HepG2 (cell line): ENCODE results near the gene MAP2K7. TPM values are rescaled to one million over a fixed set of nuclear protein-coding genes. Genes with fewer than 3 reads are reported as not detected.
"Not testable (repeated sequence)": the region's sequence is repeated elsewhere in the genome, so short reads cannot be mapped to it uniquely, and the experiment has no call there.

ENCODE experiments used
- ATAC-seq: fragments of 200-7000 bp; cut with Tn5 transposase; 3 replicates; pipeline ENCODE4 v1.9.1; 2020; ENCODE audit warnings: mild to moderate bottlenecking, moderate library complexity
- BruUV-seq: library from RNA; stranded (reverse); fragments of 400-500 nt; replicated peaks from 2 replicates; lab custom pipeline; 2021; lab: Mats Ljungman, UMichigan
- CTCF ChIA-PET: fragments of 300-600 bp; formaldehyde crosslinking; extraction: SDS; loops from one replicate; lab custom pipeline; 2021; ENCODE audit warnings: low total read pairs, inconsistent platforms, low intra/inter-chr PET ratio; lab: Yijun Ruan, JAX
- POLR2A ChIA-PET: fragments of 350-600 bp; sonication (Branson Sonifier 250); formaldehyde crosslinking; loops from one replicate; lab custom pipeline; 2020; ENCODE audit warnings: antibody characterized with exemption, inconsistent platforms; lab: Yijun Ruan, JAX
- DNase-seq: peaks from one replicate; pipeline ENCODE4 v3.0.0-alpha.2; 2015; ENCODE audit warnings: low spot score
- FAIRE-seq: peaks from 3 replicates; lab custom pipeline; 2011; peaks lifted over from hg19 to GRCh38; lab: Jason Lieb, UNC
- H2AFZ ChIP-seq: one replicate; pipeline ENCODE4 v1.6.1; 2011; ENCODE audit warnings: low read length, inconsistent platforms
- H3K27ac ChIP-seq: fragments of 300-600 bp; 3 replicates; pipeline ENCODE4 v1.8.0; 2011; ENCODE audit warnings: mixed run types, mild to moderate bottlenecking, mixed read lengths, low read length, inconsistent platforms; ENCODE audit not compliant: insufficient read depth; ENCODE audit errors: extremely low read length
- H3K27me3 ChIP-seq, 2 experiments: fragments of 200-600 bp in 1 of 2; 2 replicates in 1 of 2; 3 replicates in 1 of 2; pipeline versions ENCODE4 v1.6.0 to v1.8.0; 2011; ENCODE audit warnings: low read length in 2 of 2, mild to moderate bottlenecking in 2 of 2, moderate library complexity in 2 of 2, inconsistent platforms in 1 of 2; ENCODE audit not compliant: insufficient read depth in 2 of 2, control insufficient read depth in 1 of 2
- H3K36me3 ChIP-seq, 2 experiments: fragments of 200-600 bp in 1 of 2; replicated peaks in 1 of 2; 2 replicates in 1 of 2; 3 replicates in 1 of 2; pipeline versions ENCODE4 v1.5.1 to v1.8.0; 2011; ENCODE audit warnings: low read length in 2 of 2, inconsistent platforms in 1 of 2; ENCODE audit not compliant: insufficient read depth in 2 of 2, control insufficient read depth in 1 of 2
- H3K4me1 ChIP-seq: 2 replicates; pipeline ENCODE4 v1.5.1; 2012; ENCODE audit warnings: low read length, inconsistent platforms; ENCODE audit not compliant: insufficient read depth
- H3K4me2 ChIP-seq: 2 replicates; pipeline ENCODE4 v1.6.0; 2011; ENCODE audit warnings: low read depth, low read length, inconsistent platforms
- H3K4me3 ChIP-seq, 3 experiments: fragments of 200-600 bp in 1 of 3; sonication (generic), shearing (Covaris generic) in 1 of 3; replicated peaks in 1 of 3; 2 replicates each; pipeline ENCODE4 v1.5.1; 2011 to 2016; ENCODE audit warnings: low read length in 3 of 3, inconsistent platforms in 2 of 3, low read depth in 2 of 3, mild to moderate bottlenecking in 2 of 3, control low read depth in 1 of 3, mixed read lengths in 1 of 3; ENCODE audit not compliant: insufficient read depth in 1 of 3
- H3K79me2 ChIP-seq: one replicate; pipeline ENCODE4 v1.6.1; 2011; ENCODE audit warnings: low read length, inconsistent platforms; ENCODE audit not compliant: insufficient read depth
- H3K9ac ChIP-seq: 2 replicates; pipeline ENCODE4 v1.6.0; 2011; ENCODE audit warnings: mild to moderate bottlenecking, low read depth, low read length, inconsistent platforms; ENCODE audit not compliant: insufficient read depth
- H3K9me3 ChIP-seq: 2 replicates; pipeline ENCODE4 v1.5.1; 2012; ENCODE audit warnings: mild to moderate bottlenecking, low read length
- H4K20me1 ChIP-seq: 2 replicates; pipeline ENCODE4 v1.6.0; 2011; ENCODE audit warnings: inconsistent platforms, mild to moderate bottlenecking, low read length, moderate library complexity; ENCODE audit not compliant: insufficient read depth
- ATF1 ChIP-seq: IDR thresholded peaks from 2 replicates; pipeline ENCODE4 v1.6.1; 2016; ENCODE audit warnings: mild to moderate bottlenecking, control low read depth
- HNRNPL ChIP-seq: fragments of 200-400 bp; formaldehyde crosslinking; IDR thresholded peaks from 2 replicates; pipeline ENCODE4 v1.6.1; 2017; ENCODE audit warnings: mild to moderate bottlenecking, low read depth, low read length
- MLX ChIP-seq: IDR thresholded peaks from 2 replicates; pipeline ENCODE4 v1.6.1; 2016
- SMAD3 ChIP-seq: sonication (generic); formaldehyde crosslinking; IDR thresholded peaks from 2 replicates; pipeline ENCODE4 v1.4.0; 2020; ENCODE audit warnings: missing genetic modification reagents
- ZBTB38 ChIP-seq: sonication (generic); formaldehyde crosslinking; IDR thresholded peaks from 2 replicates; pipeline ENCODE4 v1.5.1; 2020; ENCODE audit warnings: mild to moderate bottlenecking, missing genetic modification reagents
- WGBS: methylation state at CpG from one replicate; pipeline ENCODE4 v1.1.6; 2017; ENCODE audit warnings: low lambda C conversion rate; 5-methylcytosine and 5-hydroxymethylcytosine counted together
- in situ Hi-C: cut with HindIII; loops from 2 replicates; pipeline ENCODE4 v1.10.0; 2017; ENCODE audit warnings: low pct_unique_long_range_greater_than_20kb; ENCODE audit not compliant: extremely low pct_ligation_motif_present
- intact Hi-C: fragments of 100-400 bp; cut with micrococcal nuclease; formaldehyde crosslinking; loops from one replicate; pipeline ENCODE4 v1.10.0; 2022; ENCODE audit not compliant: unreplicated experiment
- polyA plus RNA-seq, 8 experiments: library from polyadenylated mRNA; depleted of rRNA in 3 of 8; stranded (reverse) in 7 of 8; unstranded in 1 of 8; fragments of >200 nt; fragmentation: Illumina TruSeq in 4 of 8; extraction: Trizol in 4 of 8; gene quantifications; 2 replicates each; pipeline versions ENCODE4 v1.2.1 to v1.2.3, GENCODE V29; 2011 to 2016; ENCODE audit warnings: low read depth in 4 of 8, missing spikeins in 1 of 8, mixed read lengths in 1 of 8; ENCODE audit not compliant: insufficient read depth in 1 of 8
- total RNA-seq, 5 experiments: library from RNA; depleted of rRNA; stranded (reverse); fragments of >200 nt; fragmentation: Illumina TruSeq; extraction: Trizol; gene quantifications; 2 replicates each; pipeline ENCODE4 v1.2.3, GENCODE V29; 2016; ENCODE audit warnings: low read depth in 1 of 5
- TF ChIP-seq, protein P1 (sequence below): sonication (generic); formaldehyde crosslinking; IDR thresholded peaks from 2 replicates; pipeline ENCODE4 v1.5.1; 2020; ENCODE audit warnings: mild to moderate bottlenecking, missing genetic modification reagents, moderate library complexity
- TF ChIP-seq, protein P2 (sequence below): sonication (generic); formaldehyde crosslinking; conservative IDR thresholded peaks from 2 replicates; pipeline ENCODE4 v1.4.0; 2020; ENCODE audit warnings: missing genetic modification reagents

The MAP2K7 gene
- total and polyA plus RNA-seq, 2 of the 13 experiments (the other 11 are each of a cell fraction or from before 2014, with no cell fraction given) = 9.0 to 10.8 TPM

DNA sequence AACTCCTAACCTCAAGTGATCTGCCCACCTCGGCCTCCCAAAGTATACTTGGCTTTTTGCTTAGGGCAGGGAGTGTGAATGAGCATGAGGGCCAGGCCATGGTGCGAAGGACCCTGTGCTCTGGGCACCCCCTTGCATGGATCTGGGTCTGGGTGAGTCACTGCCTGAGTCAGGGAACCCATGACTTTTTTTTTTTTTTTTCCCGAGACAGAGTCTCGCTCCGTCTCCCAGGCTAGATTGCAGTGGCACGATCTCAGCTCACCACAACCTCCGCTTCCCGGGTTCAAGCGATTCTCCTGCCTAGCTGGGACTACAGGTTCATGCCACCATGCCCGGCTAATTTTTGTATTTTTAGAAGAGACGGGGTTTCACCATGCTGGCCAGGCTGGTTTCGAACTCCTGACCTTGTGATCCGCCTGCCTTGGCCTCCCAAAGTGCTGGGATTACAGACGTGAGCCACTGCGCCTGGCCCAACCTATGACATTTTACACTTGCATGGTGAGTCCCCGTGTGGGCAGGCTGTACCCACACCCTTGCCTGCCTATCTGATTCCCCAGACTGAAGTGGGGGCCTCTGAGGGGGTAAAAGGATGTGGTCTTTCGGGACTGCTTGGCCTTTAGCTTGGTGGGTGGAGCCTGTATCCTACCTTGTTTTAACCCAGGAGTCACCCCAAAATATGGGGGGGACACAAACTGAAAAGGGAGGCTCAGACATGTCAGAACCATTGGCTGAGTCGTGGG, 10.1 kb upstream of the MAP2K7 start:
- H3K9me3 ChIP-seq, FAIRE-seq, in situ Hi-C loops: not testable (repeated sequence)
- WGBS = 96% methylated on average over 15 of the region's 18 CpGs
- H3K27ac ChIP-seq = peak overlapping the region; percentile 28
- TF ChIP-seq ZBTB38 (CRISPR knock-in tag) = peak; percentile 35; the same call in 1 of the 2 replicates
- TF ChIP-seq, all 625 proteins: peak for 1; not testable (repeated sequence) for 624
- H4K20me1 ChIP-seq, H3K36me3 ChIP-seq, intact Hi-C loops, H3K4me2 ChIP-seq, DNase-seq, ATAC-seq, H3K4me3 ChIP-seq, BruUV-seq, H3K27me3 ChIP-seq, CTCF ChIA-PET, H3K9ac ChIP-seq, H2AFZ ChIP-seq, H3K79me2 ChIP-seq: not testable (repeated sequence)
- H3K4me1 ChIP-seq = peaks cover 80% of the 10 kb centered on the region
- POLR2A ChIA-PET = interaction anchor here (0.9 to 2.4 kb wide), 2 partner anchors 10 to 25 kb away, joined by 4 to 15 read pairs; partner anchors contain the start of gene MAP2K7

- Histone ChIP-seq H3K9ac (no peak overlapping the region), H3K4me1 (peaks cover 69% of the 10 kb centered on the region), H3K27ac (peak overlapping the region; percentile 11), H3K36me3 (peaks cover 5% of the 10 kb centered on the region in 2 experiments; a peak in 2 of 5 replicates), H3K9me3 (no peaks in the 10 kb centered on the region), H3K27me3 (no peaks in the 10 kb centered on the region), H3K4me3 (no peak overlapping the region), H4K20me1 (no peaks in the 10 kb centered on the region), H3K4me2 (no peak overlapping the region), H3K79me2 (peaks cover 3% of the 10 kb centered on the region), H2AFZ (no peak overlapping the region)
- POLR2A ChIA-PET = interaction anchor here (0.9 kb wide), 1 partner anchor 9 kb away, joined by 4 read pairs; the partner anchor contains the start of gene MAP2K7
- in situ Hi-C loops (no loop called here), intact Hi-C loops (no loop called here)
- DNase-seq (no peak), ATAC-seq (no peak; the same call in 2 of the 3 replicates), FAIRE-seq (no peak)
- CTCF ChIA-PET = no interaction called here
- WGBS = 88% methylated on average over 5 of the region's 18 CpGs
- no TSS peak for BruUV-seq
- TF ChIP-seq SMAD3 (CRISPR knock-in tag) = no peak
- no peak for TF ChIP-seq HNRNPL
- no peak for TF ChIP-seq ATF1 (CRISPR knock-in tag)
- TF ChIP-seq, protein P1, sequence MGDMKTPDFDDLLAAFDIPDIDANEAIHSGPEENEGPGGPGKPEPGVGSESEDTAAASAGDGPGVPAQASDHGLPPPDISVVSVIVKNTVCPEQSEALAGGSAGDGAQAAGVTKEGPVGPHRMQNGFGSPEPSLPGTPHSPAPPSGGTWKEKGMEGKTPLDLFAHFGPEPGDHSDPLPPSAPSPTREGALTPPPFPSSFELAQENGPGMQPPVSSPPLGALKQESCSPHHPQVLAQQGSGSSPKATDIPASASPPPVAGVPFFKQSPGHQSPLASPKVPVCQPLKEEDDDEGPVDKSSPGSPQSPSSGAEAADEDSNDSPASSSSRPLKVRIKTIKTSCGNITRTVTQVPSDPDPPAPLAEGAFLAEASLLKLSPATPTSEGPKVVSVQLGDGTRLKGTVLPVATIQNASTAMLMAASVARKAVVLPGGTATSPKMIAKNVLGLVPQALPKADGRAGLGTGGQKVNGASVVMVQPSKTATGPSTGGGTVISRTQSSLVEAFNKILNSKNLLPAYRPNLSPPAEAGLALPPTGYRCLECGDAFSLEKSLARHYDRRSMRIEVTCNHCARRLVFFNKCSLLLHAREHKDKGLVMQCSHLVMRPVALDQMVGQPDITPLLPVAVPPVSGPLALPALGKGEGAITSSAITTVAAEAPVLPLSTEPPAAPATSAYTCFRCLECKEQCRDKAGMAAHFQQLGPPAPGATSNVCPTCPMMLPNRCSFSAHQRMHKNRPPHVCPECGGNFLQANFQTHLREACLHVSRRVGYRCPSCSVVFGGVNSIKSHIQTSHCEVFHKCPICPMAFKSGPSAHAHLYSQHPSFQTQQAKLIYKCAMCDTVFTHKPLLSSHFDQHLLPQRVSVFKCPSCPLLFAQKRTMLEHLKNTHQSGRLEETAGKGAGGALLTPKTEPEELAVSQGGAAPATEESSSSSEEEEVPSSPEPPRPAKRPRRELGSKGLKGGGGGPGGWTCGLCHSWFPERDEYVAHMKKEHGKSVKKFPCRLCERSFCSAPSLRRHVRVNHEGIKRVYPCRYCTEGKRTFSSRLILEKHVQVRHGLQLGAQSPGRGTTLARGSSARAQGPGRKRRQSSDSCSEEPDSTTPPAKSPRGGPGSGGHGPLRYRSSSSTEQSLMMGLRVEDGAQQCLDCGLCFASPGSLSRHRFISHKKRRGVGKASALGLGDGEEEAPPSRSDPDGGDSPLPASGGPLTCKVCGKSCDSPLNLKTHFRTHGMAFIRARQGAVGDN (CRISPR knock-in tag) = 0 out of 2 replicates have a peak, but pooled peaks have one; percentile 21
- no peak for TF ChIP-seq MLX
- TF ChIP-seq, protein P2, sequence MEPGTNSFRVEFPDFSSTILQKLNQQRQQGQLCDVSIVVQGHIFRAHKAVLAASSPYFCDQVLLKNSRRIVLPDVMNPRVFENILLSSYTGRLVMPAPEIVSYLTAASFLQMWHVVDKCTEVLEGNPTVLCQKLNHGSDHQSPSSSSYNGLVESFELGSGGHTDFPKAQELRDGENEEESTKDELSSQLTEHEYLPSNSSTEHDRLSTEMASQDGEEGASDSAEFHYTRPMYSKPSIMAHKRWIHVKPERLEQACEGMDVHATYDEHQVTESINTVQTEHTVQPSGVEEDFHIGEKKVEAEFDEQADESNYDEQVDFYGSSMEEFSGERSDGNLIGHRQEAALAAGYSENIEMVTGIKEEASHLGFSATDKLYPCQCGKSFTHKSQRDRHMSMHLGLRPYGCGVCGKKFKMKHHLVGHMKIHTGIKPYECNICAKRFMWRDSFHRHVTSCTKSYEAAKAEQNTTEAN (CRISPR knock-in tag) = no peak
Observed at GRCh38 chr19:7894612-7895309, 8.9 kb upstream of the MAP2K7 start.
